MCF 10A (cell line): Measurements from ENCODE around the gene MARVELD1. TPM values are rescaled to one million over a fixed set of nuclear protein-coding genes. Genes with fewer than 3 reads are reported as not detected.

Experiments
- BruUV-seq: library from RNA; stranded (reverse); fragments of 400-500 nt; replicated peaks from 2 replicates; lab custom pipeline; 2021; lab: Mats Ljungman, UMichigan
- CTCF ChIA-PET: fragments of 300-600 bp; sonication (Branson Sonifier 250); formaldehyde crosslinking; extraction: SDS; loops from one replicate; lab custom pipeline; 2021; ENCODE audit warnings: antibody characterized with exemption, inconsistent platforms; lab: Yijun Ruan, JAX
- POLR2A ChIA-PET: fragments of 300-600, 350-650 bp; sonication (Branson Sonifier 250); formaldehyde crosslinking; extraction: SDS; loops from one replicate; lab custom pipeline; 2020; ENCODE audit warnings: antibody characterized with exemption, inconsistent platforms; lab: Yijun Ruan, JAX
- DNase-seq: peaks from one replicate; pipeline ENCODE4 v3.0.0-alpha.2; 2018; ENCODE audit not compliant: unreplicated experiment
- H3K27ac Mint-ChIP-seq: one replicate; pipeline ENCODE4 v1.8.0; 2022; ENCODE audit warnings: mild to moderate bottlenecking, low read depth, mixed read lengths; ENCODE audit not compliant: unreplicated experiment
- H3K27me3 Mint-ChIP-seq: one replicate; pipeline ENCODE4 v1.8.0; 2022; ENCODE audit warnings: mixed read lengths; ENCODE audit not compliant: insufficient read depth, unreplicated experiment
- H3K36me3 Mint-ChIP-seq: one replicate; pipeline ENCODE4 v1.8.0; 2022; ENCODE audit warnings: mild to moderate bottlenecking, moderate library complexity, mixed read lengths; ENCODE audit not compliant: insufficient read depth, unreplicated experiment
- H3K4me1 Mint-ChIP-seq: one replicate; pipeline ENCODE4 v1.8.0; 2022; ENCODE audit warnings: mixed read lengths; ENCODE audit not compliant: insufficient read depth, unreplicated experiment
- H3K4me3 Mint-ChIP-seq: one replicate; pipeline ENCODE4 v1.8.0; 2022; ENCODE audit warnings: mild to moderate bottlenecking, moderate library complexity, mixed read lengths; ENCODE audit not compliant: unreplicated experiment
- H3K9me3 Mint-ChIP-seq: one replicate; pipeline ENCODE4 v1.8.0; 2022; ENCODE audit warnings: mixed read lengths; ENCODE audit not compliant: unreplicated experiment
- intact Hi-C: fragments of 100-400 bp; cut with micrococcal nuclease; formaldehyde crosslinking; loops from 2 replicates; pipeline ENCODE4 v1.14.1; 2022
- total RNA-seq: library from RNA; stranded (reverse); gene quantifications from 2 replicates; pipeline ENCODE4 v1.2.3, GENCODE V29; 2022
- TF ChIP-seq, protein P1 (sequence below): fragments of 200-600 bp; IDR thresholded peaks from one replicate; pipeline ENCODE4 v1.8.0; 2022; ENCODE audit warnings: antibody characterized with exemption, mild to moderate bottlenecking; ENCODE audit not compliant: unreplicated experiment

The MARVELD1 gene
- total RNA-seq, 1 experiment from 2014 or later, result 54.9 TPM

DNA sequence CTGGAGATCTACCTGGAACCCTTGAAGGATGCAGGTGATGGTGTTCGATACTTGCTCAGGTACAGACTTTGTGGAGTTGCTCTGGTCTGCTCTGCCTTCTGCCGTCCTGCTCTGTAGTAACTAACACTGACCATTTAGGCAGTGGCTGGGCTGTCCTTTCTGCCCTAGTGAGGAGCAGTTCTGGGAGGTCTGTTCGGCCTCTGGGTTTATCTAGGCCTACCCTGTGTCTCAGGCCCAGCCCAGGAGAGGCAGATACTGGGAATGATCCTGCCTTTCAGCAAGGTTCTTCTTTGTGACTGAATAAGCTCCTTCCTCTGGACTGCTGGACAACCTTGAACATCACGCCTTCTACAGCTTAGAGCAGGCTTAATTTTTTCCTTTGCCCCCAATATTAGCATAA is 25.1 kb downstream of the MARVELD1 start:
- no peak for DNase-seq
- TF ChIP-seq, protein P1, sequence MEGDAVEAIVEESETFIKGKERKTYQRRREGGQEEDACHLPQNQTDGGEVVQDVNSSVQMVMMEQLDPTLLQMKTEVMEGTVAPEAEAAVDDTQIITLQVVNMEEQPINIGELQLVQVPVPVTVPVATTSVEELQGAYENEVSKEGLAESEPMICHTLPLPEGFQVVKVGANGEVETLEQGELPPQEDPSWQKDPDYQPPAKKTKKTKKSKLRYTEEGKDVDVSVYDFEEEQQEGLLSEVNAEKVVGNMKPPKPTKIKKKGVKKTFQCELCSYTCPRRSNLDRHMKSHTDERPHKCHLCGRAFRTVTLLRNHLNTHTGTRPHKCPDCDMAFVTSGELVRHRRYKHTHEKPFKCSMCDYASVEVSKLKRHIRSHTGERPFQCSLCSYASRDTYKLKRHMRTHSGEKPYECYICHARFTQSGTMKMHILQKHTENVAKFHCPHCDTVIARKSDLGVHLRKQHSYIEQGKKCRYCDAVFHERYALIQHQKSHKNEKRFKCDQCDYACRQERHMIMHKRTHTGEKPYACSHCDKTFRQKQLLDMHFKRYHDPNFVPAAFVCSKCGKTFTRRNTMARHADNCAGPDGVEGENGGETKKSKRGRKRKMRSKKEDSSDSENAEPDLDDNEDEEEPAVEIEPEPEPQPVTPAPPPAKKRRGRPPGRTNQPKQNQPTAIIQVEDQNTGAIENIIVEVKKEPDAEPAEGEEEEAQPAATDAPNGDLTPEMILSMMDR, result no peak
- BruUV-seq, result no TSS peak
- H3K4me3 Mint-ChIP-seq, result peak overlapping the region; percentile 82
- intact Hi-C loops, result no loop called here
- H3K27me3 Mint-ChIP-seq, result no peaks in the 10 kb centered on the region
- peaks cover 38% of the 10 kb centered on the region for H3K36me3 Mint-ChIP-seq
- H3K9me3 Mint-ChIP-seq, result no peaks in the 10 kb centered on the region
- ChIA-PET POLR2A (interaction anchor here (0.6 to 0.9 kb wide), 3 partner anchors 10 to 51 kb away, joined by 3 to 4 read pairs (median 3); partner anchors contain the start of gene AVPI1), CTCF (interaction anchor here (0.6 kb wide), 3 partner anchors 20 to 415 kb away, joined by 3 read pairs; no protein-coding TSS in a partner anchor)
- H3K4me1 Mint-ChIP-seq, result peaks cover 32% of the 10 kb centered on the region
- H3K27ac Mint-ChIP-seq, result peak overlapping the region; percentile 89

DNA sequence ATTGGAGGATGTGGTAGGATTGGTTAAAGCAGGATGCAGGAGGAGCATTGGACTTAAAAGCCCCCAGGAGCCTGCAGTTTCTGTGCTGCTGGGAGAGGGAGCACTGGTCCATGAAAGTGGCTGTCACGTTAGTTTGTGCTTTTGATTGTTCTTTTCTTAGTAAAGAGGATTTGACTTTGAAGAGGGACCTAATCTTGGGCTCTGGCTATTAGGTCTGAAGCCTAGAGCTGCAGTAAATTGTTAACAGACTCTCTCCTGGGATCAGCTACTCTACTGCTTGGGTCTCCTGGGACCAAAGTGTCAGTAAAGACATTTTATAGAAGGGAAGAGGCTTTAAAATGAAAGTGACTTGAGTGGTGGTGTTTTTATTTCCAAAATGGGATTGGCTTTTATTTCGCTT is 27.1 kb downstream of the MARVELD1 start:
- no peak overlapping the region for H3K27ac Mint-ChIP-seq
- no TSS peak for BruUV-seq
- no peaks in the 10 kb centered on the region for H3K9me3 Mint-ChIP-seq
- DNase-seq, result no peak
- peaks cover 34% of the 10 kb centered on the region for H3K4me1 Mint-ChIP-seq
- CTCF ChIA-PET, result interaction anchor here (0.5 to 1.6 kb wide), 3 partner anchors 19 to 510 kb away, joined by 3 to 5 read pairs (median 3); no protein-coding TSS in a partner anchor
- H3K36me3 Mint-ChIP-seq, result peaks cover 56% of the 10 kb centered on the region
- TF ChIP-seq, protein P1, result no peak
- H3K4me3 Mint-ChIP-seq, result no peak overlapping the region
- POLR2A ChIA-PET, result no interaction called here
- no peaks in the 10 kb centered on the region for H3K27me3 Mint-ChIP-seq
- intact Hi-C loops, result no loop called here

DNA sequence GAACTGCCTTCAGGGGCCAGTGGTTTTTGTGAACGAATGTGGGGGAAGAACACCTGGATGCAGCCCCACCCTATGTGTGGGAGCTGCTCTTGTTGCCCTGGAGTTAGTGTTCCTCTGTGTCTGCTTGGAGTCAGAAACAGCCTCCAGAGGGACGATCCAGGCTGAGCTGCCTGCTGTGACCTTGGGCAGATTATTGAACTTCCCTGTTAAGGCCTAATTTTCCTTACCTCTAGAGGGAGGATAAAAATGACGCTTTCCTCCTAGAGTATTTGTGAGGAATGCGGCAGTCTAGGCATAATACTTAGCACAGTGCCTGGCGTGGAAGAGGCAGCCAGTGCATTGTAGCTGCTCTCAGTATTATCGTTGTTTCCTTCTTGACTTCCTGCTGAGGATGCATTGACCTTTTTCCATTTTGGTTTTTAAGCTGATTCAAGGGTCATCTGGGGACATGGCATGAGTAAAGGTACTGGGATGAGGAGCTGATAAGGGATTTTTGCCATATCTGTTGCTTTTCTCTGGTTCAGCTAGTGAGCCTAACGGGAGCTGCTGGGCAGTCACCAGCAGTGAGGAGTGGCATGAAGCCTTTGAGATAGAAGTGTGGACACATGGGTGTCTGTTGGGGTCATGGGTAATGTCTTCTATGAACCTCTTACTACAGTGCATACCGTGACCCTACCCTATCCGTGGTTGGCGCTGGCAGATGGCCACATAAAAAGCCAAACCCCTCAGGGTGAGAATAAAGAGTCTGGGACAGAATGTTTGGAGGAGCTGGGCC is 29.8 kb downstream of the MARVELD1 start:
- Mint-ChIP-seq H3K9me3 (no peaks in the 10 kb centered on the region), H3K4me1 (peaks cover 28% of the 10 kb centered on the region), H3K4me3 (no peak overlapping the region), H3K36me3 (peaks cover 62% of the 10 kb centered on the region), H3K27ac (peak overlapping the region; percentile 3), H3K27me3 (no peaks in the 10 kb centered on the region)
- intact Hi-C loops, result no loop called here
- no peak for DNase-seq
- ChIA-PET CTCF (interaction anchor here (1.0 to 3.2 kb wide), 8 partner anchors 11 to 131 kb away, joined by 3 to 24 read pairs (median 6); no protein-coding TSS in a partner anchor), POLR2A (interaction anchor here (1.0 to 1.5 kb wide), 5 partner anchors 9 to 119 kb away, joined by 3 to 5 read pairs (median 4); partner anchors contain the start of gene AVPI1)
- BruUV-seq, result no TSS peak
- TF ChIP-seq, protein P1, result no peak

DNA sequence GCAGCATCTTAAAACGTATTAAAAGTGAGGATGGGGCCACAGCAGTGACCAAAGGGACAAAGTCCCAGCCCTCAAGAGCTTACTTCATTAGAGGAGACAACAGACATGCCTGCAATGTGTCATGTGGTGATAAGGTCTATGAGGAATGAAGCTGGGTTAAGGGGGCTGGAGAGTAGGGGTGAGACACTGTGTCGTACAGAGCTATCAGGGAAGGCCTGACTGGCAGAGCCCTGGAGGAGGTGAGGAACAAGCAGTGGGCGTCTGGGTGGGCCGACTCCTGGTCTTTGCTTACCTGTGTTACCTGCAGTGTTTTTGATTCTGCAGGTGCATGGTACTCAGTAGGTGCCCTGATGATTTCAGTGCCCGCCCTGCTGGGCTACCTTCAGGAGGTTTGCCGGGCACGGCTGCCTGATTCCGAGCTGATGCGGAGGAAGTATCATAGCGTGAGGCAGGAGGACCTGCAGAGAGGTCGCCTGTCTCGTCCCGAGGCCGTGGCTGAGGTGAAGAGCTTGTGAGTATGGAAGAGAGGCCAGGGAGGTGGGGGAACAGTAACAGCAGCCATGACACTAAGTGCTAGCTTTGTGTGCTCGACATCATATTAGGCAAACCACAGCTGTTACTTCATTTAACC is 31.0 kb downstream of the MARVELD1 start:
- intact Hi-C loops, result no loop called here
- DNase-seq, result no peak
- H3K9me3 Mint-ChIP-seq, result no peaks in the 10 kb centered on the region
- H3K27ac Mint-ChIP-seq, result no peak overlapping the region
- H3K4me3 Mint-ChIP-seq, result no peak overlapping the region
- BruUV-seq, result no TSS peak
- H3K27me3 Mint-ChIP-seq, result no peaks in the 10 kb centered on the region
- ChIA-PET POLR2A (interaction anchor here (0.6 to 1.5 kb wide), 7 partner anchors 8 to 519 kb away, joined by 3 to 5 read pairs (median 4); partner anchors contain the start of genes AVPI1 and ZFYVE27), CTCF (interaction anchor here (0.6 to 3.2 kb wide), 14 partner anchors 11 to 653 kb away, joined by 3 to 24 read pairs (median 5); no protein-coding TSS in a partner anchor)
- H3K36me3 Mint-ChIP-seq, result peaks cover 62% of the 10 kb centered on the region
- peaks cover 23% of the 10 kb centered on the region for H3K4me1 Mint-ChIP-seq
- TF ChIP-seq, protein P1, result no peak
